Mesenchymal stem cell (in vitro differentiated cells and primary cell): ENCODE measurements around the gene PIGN.

Source experiments
- DNase-seq: peaks from one replicate; pipeline ENCODE4 v3.0.0-alpha.2; 2013
- H2AFZ ChIP-seq: one replicate; pipeline ENCODE4 v1.6.1; 2013; ENCODE audit warnings: low read depth, mild to moderate bottlenecking, control low read depth, inconsistent platforms, low read length, moderate library complexity
- H2AK5ac ChIP-seq: 2 replicates; pipeline ENCODE4 v1.6.1; 2013; ENCODE audit warnings: low read length, moderate library complexity, mild to moderate bottlenecking, inconsistent platforms; ENCODE audit not compliant: severe bottlenecking
- H2BK120ac ChIP-seq: one replicate; pipeline ENCODE4 v1.6.1; 2013; ENCODE audit warnings: low read depth, mild to moderate bottlenecking, inconsistent platforms, low read length, moderate library complexity
- H2BK12ac ChIP-seq, 2 experiments: one replicate each; pipeline ENCODE4 v1.6.1; 2013; ENCODE audit warnings: inconsistent platforms in 2 of 2, low read length in 2 of 2, mild to moderate bottlenecking in 2 of 2, moderate library complexity in 2 of 2, control low read depth in 1 of 2
- H2BK15ac ChIP-seq: one replicate; pipeline ENCODE4 v1.6.1; 2013; ENCODE audit warnings: mild to moderate bottlenecking, low read depth, inconsistent platforms; ENCODE audit not compliant: poor library complexity, severe bottlenecking
- H2BK5ac ChIP-seq: 2 replicates; pipeline ENCODE4 v1.6.1; 2013; ENCODE audit warnings: low read depth, mild to moderate bottlenecking, low read length, control low read depth, inconsistent platforms; ENCODE audit not compliant: poor library complexity, severe bottlenecking
- H3K14ac ChIP-seq, 2 experiments: one replicate each; pipeline ENCODE4 v1.6.1; 2013; ENCODE audit warnings: inconsistent platforms in 2 of 2, low read length in 2 of 2, control low read depth in 1 of 2, mild to moderate bottlenecking in 1 of 2, moderate library complexity in 1 of 2
- H3K18ac ChIP-seq, 2 experiments: one replicate each; pipeline ENCODE4 v1.6.1; 2013; ENCODE audit warnings: inconsistent platforms in 2 of 2, low read length in 2 of 2, control low read depth in 1 of 2, low read depth in 1 of 2, mild to moderate bottlenecking in 1 of 2
- H3K23ac ChIP-seq, 2 experiments: one replicate each; pipeline ENCODE4 v1.6.1; 2013; ENCODE audit warnings: inconsistent platforms in 2 of 2, low read length in 2 of 2, mild to moderate bottlenecking in 2 of 2, moderate library complexity in 2 of 2, control low read depth in 1 of 2
- H3K27ac ChIP-seq: 2 replicates; pipeline ENCODE4 v1.5.1; 2013; ENCODE audit warnings: mild to moderate bottlenecking, moderate library complexity, low read length, control low read depth, inconsistent platforms; ENCODE audit not compliant: poor library complexity, severe bottlenecking
- H3K27me3 ChIP-seq, 2 experiments: 2 replicates each; pipeline versions ENCODE4 v1.6.1 to v1.7.0; 2013; ENCODE audit warnings: low read length in 2 of 2, mild to moderate bottlenecking in 2 of 2, moderate library complexity in 2 of 2, control low read depth in 1 of 2, inconsistent platforms in 1 of 2; ENCODE audit not compliant: control insufficient read depth in 1 of 2, insufficient read depth in 1 of 2
- H3K36me3 ChIP-seq, 2 experiments: 2 replicates each; pipeline versions ENCODE4 v1.6.1 to v1.7.0; 2013; ENCODE audit warnings: low read length in 2 of 2, control low read depth in 1 of 2, inconsistent platforms in 1 of 2, low read depth in 1 of 2, mild to moderate bottlenecking in 1 of 2; ENCODE audit not compliant: insufficient read depth in 2 of 2, control insufficient read depth in 1 of 2
- H3K4ac ChIP-seq, 2 experiments: one replicate each; pipeline ENCODE4 v1.6.1; 2013; ENCODE audit warnings: inconsistent platforms in 2 of 2, low read length in 2 of 2, mild to moderate bottlenecking in 2 of 2, moderate library complexity in 2 of 2, control low read depth in 1 of 2, low read depth in 1 of 2
- H3K4me1 ChIP-seq: 2 replicates; pipeline ENCODE4 v1.6.1; 2013; ENCODE audit warnings: low read depth, low read length, control low read depth; ENCODE audit not compliant: control insufficient read depth, insufficient read depth
- H3K4me2 ChIP-seq: 2 replicates; pipeline ENCODE4 v1.6.1; 2013; ENCODE audit warnings: low read length, mild to moderate bottlenecking, inconsistent platforms; ENCODE audit not compliant: poor library complexity, severe bottlenecking
- H3K4me3 ChIP-seq, 2 experiments: 2 replicates each; pipeline versions ENCODE4 v1.5.1 to v1.7.0; 2013; ENCODE audit warnings: low read length in 2 of 2, mild to moderate bottlenecking in 2 of 2, control low read depth in 1 of 2, low read depth in 1 of 2; ENCODE audit not compliant: insufficient read depth in 1 of 2
- H3K79me1 ChIP-seq: replicated peaks from 2 replicates; pipeline ENCODE4 v1.6.1; 2013; ENCODE audit warnings: mild to moderate bottlenecking, control low read depth, low read length, inconsistent platforms; ENCODE audit not compliant: poor library complexity, severe bottlenecking
- H3K9ac ChIP-seq: 2 replicates; pipeline ENCODE4 v1.7.0; 2013; ENCODE audit warnings: mild to moderate bottlenecking, low read length, moderate library complexity
- H3K9me3 ChIP-seq: 2 replicates; pipeline ENCODE4 v1.7.0; 2013; ENCODE audit warnings: mild to moderate bottlenecking, low read length; ENCODE audit not compliant: control insufficient read depth
- H4K8ac ChIP-seq: one replicate; pipeline ENCODE4 v1.6.1; 2013; ENCODE audit warnings: inconsistent platforms, mild to moderate bottlenecking, low read length, moderate library complexity
- H4K91ac ChIP-seq: one replicate; pipeline ENCODE4 v1.6.1; 2013; ENCODE audit warnings: mild to moderate bottlenecking, low read length, inconsistent platforms
- WGBS: methylation state at CpG from one replicate; pipeline ENCODE4 v1.1.7; 2013; ENCODE audit warnings: mixed read lengths; 5-methylcytosine and 5-hydroxymethylcytosine counted together

PIGN gene

GRCh38 chr18:62224229-62224628, 37.4 kb upstream of the PIGN start:
- Histone ChIP-seq H2AK5ac (no peak overlapping the region), H2AFZ (no peak overlapping the region), H3K36me3 (peaks cover 3 to 83% of the 10 kb centered on the region in 2 experiments), H4K91ac (no peak overlapping the region), H3K79me1 (peaks cover 3% of the 10 kb centered on the region), H3K27me3 (no peaks in the 10 kb centered on the region), H3K9me3 (peaks cover 15% of the 10 kb centered on the region), H4K8ac (no peak overlapping the region), H3K4ac (no peak overlapping the region), H3K23ac (no peak overlapping the region), H3K4me3 (no peak overlapping the region), H3K14ac (no peak overlapping the region), H2BK15ac (no peak overlapping the region), H3K27ac (no peak overlapping the region), H2BK5ac (no peak overlapping the region), H3K4me2 (no peak overlapping the region), H3K9ac (no peak overlapping the region), H2BK12ac (no peak overlapping the region), H3K4me1 (no peaks in the 10 kb centered on the region), H2BK120ac (no peak overlapping the region), H3K18ac (no peak overlapping the region)
- 100% methylated on average over 1 of the region's 2 CpGs for WGBS
- DNase-seq: no peak

DNA sequence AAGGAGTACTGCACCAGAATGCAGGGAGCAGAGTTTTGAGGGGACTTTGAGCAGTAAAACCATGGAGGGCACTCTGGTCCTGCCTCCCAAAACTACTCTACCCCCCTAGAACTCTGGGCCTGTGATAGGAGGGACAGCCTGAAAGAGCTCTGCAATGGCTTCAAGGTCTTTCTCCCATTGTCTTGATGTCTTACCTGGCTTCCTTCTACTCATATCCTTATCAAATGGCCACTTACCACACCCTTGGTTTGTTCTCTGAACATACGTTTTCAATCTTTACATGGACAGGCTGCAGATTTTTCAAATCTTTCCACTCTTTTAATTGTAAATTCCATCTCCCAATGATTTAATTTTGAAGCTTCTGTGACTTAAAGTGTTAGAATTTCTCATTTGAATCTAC, 27.9 kb upstream of the PIGN start:
- peaks cover 3% of the 10 kb centered on the region for H3K9me3 ChIP-seq
- no peak overlapping the region for H3K27ac ChIP-seq
- H2BK12ac ChIP-seq: no peak overlapping the region
- no peak overlapping the region for H3K9ac ChIP-seq
- H3K23ac ChIP-seq: no peak overlapping the region
- H3K27me3 ChIP-seq: no peaks in the 10 kb centered on the region
- H3K4ac ChIP-seq: no peak overlapping the region
- no peak overlapping the region for H3K4me3 ChIP-seq
- no peak overlapping the region for H3K14ac ChIP-seq
- H4K8ac ChIP-seq: no peak overlapping the region
- H3K18ac ChIP-seq: no peak overlapping the region
- peaks cover 15% of the 10 kb centered on the region for H3K79me1 ChIP-seq
- H2BK5ac ChIP-seq: no peak overlapping the region
- WGBS: 60% methylated on average over 1 of the region's 1 CpG
- no peak overlapping the region for H3K4me2 ChIP-seq
- H3K36me3 ChIP-seq: peaks cover 6 to 40% of the 10 kb centered on the region in 2 experiments
- no peak for DNase-seq
- no peaks in the 10 kb centered on the region for H3K4me1 ChIP-seq
- H2BK15ac ChIP-seq: no peak overlapping the region
- no peak overlapping the region for H4K91ac ChIP-seq
- no peak overlapping the region for H2AK5ac ChIP-seq
- no peak overlapping the region for H2AFZ ChIP-seq
- no peak overlapping the region for H2BK120ac ChIP-seq

GRCh38 chr18:62211325-62211828, 24.5 kb upstream of the PIGN start:
- no peak overlapping the region for H3K27ac ChIP-seq
- no peak overlapping the region for H2BK5ac ChIP-seq
- no peak overlapping the region for H3K9ac ChIP-seq
- no peak overlapping the region for H3K23ac ChIP-seq
- peaks cover 19% of the 10 kb centered on the region for H3K79me1 ChIP-seq
- H3K36me3 ChIP-seq: peaks cover 6 to 39% of the 10 kb centered on the region in 2 experiments
- no peak overlapping the region for H4K8ac ChIP-seq
- no peaks in the 10 kb centered on the region for H3K27me3 ChIP-seq
- H2BK12ac ChIP-seq: no peak overlapping the region
- H2AFZ ChIP-seq: no peak overlapping the region
- H2AK5ac ChIP-seq: no peak overlapping the region
- no peak for DNase-seq
- no peak overlapping the region for H2BK120ac ChIP-seq
- H3K14ac ChIP-seq: no peak overlapping the region
- H3K4me2 ChIP-seq: no peak overlapping the region
- peaks cover 6% of the 10 kb centered on the region for H3K9me3 ChIP-seq
- H2BK15ac ChIP-seq: no peak overlapping the region
- H4K91ac ChIP-seq: no peak overlapping the region
- H3K4me3 ChIP-seq: no peak overlapping the region
- no peak overlapping the region for H3K4ac ChIP-seq
- H3K4me1 ChIP-seq: no peaks in the 10 kb centered on the region
- no peak overlapping the region for H3K18ac ChIP-seq

DNA sequence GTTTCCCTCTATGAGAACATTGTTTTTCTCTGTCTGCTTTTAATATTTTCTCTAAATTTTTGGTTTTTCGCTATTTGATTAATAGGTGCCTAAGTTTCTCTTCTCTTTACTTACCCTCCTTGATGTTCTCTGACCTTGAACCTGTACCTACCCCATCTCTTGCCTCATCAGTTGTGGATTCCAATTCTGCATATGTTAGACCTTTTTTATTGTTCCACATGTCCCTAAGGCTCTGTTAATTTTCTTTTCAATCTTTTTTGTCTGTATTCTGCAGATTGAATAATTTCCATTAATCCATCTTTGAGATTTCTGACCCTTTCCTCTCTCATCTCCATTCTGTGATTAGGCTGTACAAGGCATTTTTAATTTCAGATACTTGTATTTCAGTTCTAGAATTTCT, 23.3 kb upstream of the PIGN start:
- Histone ChIP-seq H3K4ac (no peak overlapping the region), H2AFZ (no peak overlapping the region), H3K4me3 (no peak overlapping the region), H3K23ac (no peak overlapping the region), H3K4me1 (no peaks in the 10 kb centered on the region), H3K36me3 (peaks cover 6 to 29% of the 10 kb centered on the region in 2 experiments), H3K4me2 (no peak overlapping the region), H2BK12ac (no peak overlapping the region), H4K91ac (no peak overlapping the region), H3K27ac (no peak overlapping the region), H3K27me3 (no peaks in the 10 kb centered on the region), H2BK15ac (no peak overlapping the region), H3K14ac (no peak overlapping the region), H2AK5ac (no peak overlapping the region), H2BK5ac (no peak overlapping the region), H2BK120ac (no peak overlapping the region), H3K18ac (no peak overlapping the region), H3K9me3 (peaks cover 6% of the 10 kb centered on the region), H3K79me1 (peaks cover 22% of the 10 kb centered on the region), H4K8ac (no peak overlapping the region), H3K9ac (no peak overlapping the region)
- DNase-seq: no peak
- WGBS: 89% methylated on average over 1 of the region's 1 CpG
